OCI-LY1 (cell line): ENCODE data around the gene PASD1.

Source experiments
- CTCF ChIP-seq: fragments of 200-600 bp; sonication (generic), shearing (Covaris generic); IDR thresholded peaks from 2 replicates; pipeline ENCODE4 v1.5.1; 2017; ENCODE audit warnings: mild to moderate bottlenecking, antibody characterized with exemption, low read length, moderate library complexity, mixed read lengths
- EZH2 ChIP-seq: fragments of 200-600 bp; sonication (generic), shearing (Covaris generic); IDR thresholded peaks from 2 replicates; pipeline ENCODE4 v1.8.0; 2017; ENCODE audit warnings: borderline replicate concordance, mixed run types, mild to moderate bottlenecking, antibody characterized with exemption, low read length, moderate library complexity, mixed read lengths

DNA sequence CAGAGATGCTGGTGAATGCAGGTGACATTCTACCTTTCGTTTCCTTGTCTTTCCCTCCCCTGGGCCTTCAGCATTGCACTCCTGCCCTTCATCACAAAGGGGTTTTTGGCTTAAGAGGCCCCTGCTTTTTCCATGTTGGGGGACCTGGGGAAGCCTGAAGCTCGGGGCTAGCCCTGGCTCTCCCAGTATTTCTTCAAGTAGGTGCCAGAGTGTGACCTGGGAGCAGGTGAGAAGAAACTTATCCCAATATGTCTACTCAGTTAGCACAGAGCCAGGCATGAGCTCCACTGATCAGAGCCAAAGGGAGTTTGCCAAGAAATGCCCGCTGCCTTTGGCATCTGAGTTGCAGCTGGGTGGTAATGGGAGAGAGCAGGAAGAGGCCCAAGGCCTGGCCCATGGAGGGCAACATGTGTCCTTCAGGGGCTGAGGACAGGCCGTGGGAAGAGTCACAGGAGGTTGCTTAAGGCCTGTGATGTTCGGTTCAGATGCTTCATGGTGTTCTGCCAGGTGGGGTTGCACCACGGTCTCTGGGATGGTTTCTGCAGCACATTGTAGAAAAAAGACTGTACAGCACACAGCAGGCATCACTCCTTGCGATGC is 139.4 kb downstream of the PASD1 start:
- TF ChIP-seq CTCF = no peak
- no peak for TF ChIP-seq EZH2
